ENCODE data around the gene ZRANB2. TPM values are rescaled to one million over a fixed set of nuclear protein-coding genes. Genes with fewer than 3 reads are reported as not detected.

Gene ZRANB2
- total RNA-seq, 1 experiment from 2014 or later = 112 TPM

DNA sequence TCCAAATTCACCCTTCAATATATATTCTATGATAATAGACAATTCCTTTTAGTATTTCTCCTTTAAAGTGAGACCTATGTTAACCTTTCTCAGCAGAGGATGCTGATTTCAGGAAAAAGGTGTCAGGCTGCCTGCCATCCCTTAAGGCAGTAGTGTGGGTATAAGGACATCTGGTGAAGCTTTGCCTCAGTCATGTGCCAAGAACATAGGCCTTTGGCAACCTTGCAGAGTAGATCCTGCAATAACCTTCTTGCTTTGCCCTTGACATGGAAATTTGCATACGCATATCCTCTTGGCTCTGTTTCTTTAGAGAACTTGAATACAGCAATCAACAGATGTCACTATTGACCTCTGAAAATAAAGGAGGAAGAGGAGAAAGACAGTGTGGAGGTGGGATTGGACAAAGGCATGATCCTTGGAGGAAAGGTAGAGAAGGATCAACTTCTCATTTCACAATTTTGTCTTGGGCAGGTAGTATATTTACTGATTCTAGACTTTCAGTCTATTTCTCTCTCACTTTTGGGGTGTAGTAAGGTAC is 21.1 kb upstream of the ZRANB2 start:
- BruUV-seq (replicated peaks) = no TSS peak
- no peak overlapping the region for H3K4me3 ChIP-seq (ENCODE audit: low read depth, low read length, poor library complexity, severe bottlenecking)
- no peaks in the 10 kb centered on the region for H3K27me3 ChIP-seq (replicated peaks; ENCODE audit: insufficient read depth, low read depth, low read length, poor library complexity)
- no peak for DNase-seq (ENCODE audit: low spot score)
- POLR2A ChIA-PET (ENCODE audit: low non-redundant PET) = no interaction called here
- no peaks in the 10 kb centered on the region for H3K36me3 ChIP-seq (ENCODE audit: insufficient read depth, low read length, poor library complexity, severe bottlenecking)
- intact Hi-C loops (cut with micrococcal nuclease; ENCODE audit: unreplicated experiment) = no loop called here
- TF ChIP-seq EZH2 (IDR thresholded peaks at IDR 0.05; ENCODE audit: borderline replicate concordance, low read depth, low read length, poor library complexity, severe bottlenecking) = no peak
- TF ChIP-seq, protein P1, sequence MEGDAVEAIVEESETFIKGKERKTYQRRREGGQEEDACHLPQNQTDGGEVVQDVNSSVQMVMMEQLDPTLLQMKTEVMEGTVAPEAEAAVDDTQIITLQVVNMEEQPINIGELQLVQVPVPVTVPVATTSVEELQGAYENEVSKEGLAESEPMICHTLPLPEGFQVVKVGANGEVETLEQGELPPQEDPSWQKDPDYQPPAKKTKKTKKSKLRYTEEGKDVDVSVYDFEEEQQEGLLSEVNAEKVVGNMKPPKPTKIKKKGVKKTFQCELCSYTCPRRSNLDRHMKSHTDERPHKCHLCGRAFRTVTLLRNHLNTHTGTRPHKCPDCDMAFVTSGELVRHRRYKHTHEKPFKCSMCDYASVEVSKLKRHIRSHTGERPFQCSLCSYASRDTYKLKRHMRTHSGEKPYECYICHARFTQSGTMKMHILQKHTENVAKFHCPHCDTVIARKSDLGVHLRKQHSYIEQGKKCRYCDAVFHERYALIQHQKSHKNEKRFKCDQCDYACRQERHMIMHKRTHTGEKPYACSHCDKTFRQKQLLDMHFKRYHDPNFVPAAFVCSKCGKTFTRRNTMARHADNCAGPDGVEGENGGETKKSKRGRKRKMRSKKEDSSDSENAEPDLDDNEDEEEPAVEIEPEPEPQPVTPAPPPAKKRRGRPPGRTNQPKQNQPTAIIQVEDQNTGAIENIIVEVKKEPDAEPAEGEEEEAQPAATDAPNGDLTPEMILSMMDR (conservative IDR thresholded peaks at IDR 0.05; ENCODE audit: low read depth, low read length) = no peak
- H3K9me3 ChIP-seq (ENCODE audit: low read depth, low read length, poor library complexity, severe bottlenecking) = no peaks in the 10 kb centered on the region
- H3K4me1 ChIP-seq (ENCODE audit: insufficient read depth, low read length, poor library complexity, severe bottlenecking) = no peaks in the 10 kb centered on the region
- CTCF ChIA-PET = no interaction called here
- H3K27ac ChIP-seq (ENCODE audit: low read depth, low read length, poor library complexity, severe bottlenecking) = no peak overlapping the region

DNA sequence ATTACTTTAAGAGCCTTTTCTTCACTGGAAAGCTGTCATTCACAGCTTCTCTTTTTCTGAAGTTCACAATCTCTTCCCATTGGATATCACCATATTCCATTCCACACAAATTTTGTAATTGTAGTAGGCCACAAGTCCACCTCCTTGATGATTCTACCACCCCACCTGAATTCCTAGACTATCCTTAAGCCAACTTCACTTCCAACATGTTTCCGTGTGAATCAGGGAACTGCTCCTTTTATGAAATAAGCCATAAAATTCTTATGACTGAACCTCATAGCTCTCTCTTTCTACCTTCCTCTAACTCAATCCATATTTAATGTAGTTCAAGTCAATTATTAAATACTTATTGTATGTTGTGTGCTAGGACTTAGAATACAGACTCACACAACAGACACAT is 16.6 kb upstream of the ZRANB2 start:
- no peaks in the 10 kb centered on the region for H3K36me3 ChIP-seq (ENCODE audit: insufficient read depth, low read length, poor library complexity, severe bottlenecking)
- no peak for TF ChIP-seq EZH2 (IDR thresholded peaks at IDR 0.05; ENCODE audit: borderline replicate concordance, low read depth, low read length, poor library complexity, severe bottlenecking)
- TF ChIP-seq, protein P1 (conservative IDR thresholded peaks at IDR 0.05; ENCODE audit: low read depth, low read length) = no peak
- intact Hi-C loops (cut with micrococcal nuclease; ENCODE audit: unreplicated experiment) = loop anchor here (5.0 kb wide), 2 partner anchors 425 to 940 kb away; no protein-coding TSS in a partner anchor
- H3K27me3 ChIP-seq (replicated peaks; ENCODE audit: insufficient read depth, low read depth, low read length, poor library complexity) = no peaks in the 10 kb centered on the region
- no peak overlapping the region for H3K4me3 ChIP-seq (ENCODE audit: low read depth, low read length, poor library complexity, severe bottlenecking)
- H3K9me3 ChIP-seq (ENCODE audit: low read depth, low read length, poor library complexity, severe bottlenecking) = no peaks in the 10 kb centered on the region
- no peak for DNase-seq (ENCODE audit: low spot score)
- H3K4me1 ChIP-seq (ENCODE audit: insufficient read depth, low read length, poor library complexity, severe bottlenecking) = no peaks in the 10 kb centered on the region
- ChIA-PET CTCF (no interaction called here), POLR2A (ENCODE audit: low non-redundant PET) (no interaction called here)
- H3K27ac ChIP-seq (ENCODE audit: low read depth, low read length, poor library complexity, severe bottlenecking) = no peak overlapping the region
- BruUV-seq (replicated peaks) = no TSS peak

DNA sequence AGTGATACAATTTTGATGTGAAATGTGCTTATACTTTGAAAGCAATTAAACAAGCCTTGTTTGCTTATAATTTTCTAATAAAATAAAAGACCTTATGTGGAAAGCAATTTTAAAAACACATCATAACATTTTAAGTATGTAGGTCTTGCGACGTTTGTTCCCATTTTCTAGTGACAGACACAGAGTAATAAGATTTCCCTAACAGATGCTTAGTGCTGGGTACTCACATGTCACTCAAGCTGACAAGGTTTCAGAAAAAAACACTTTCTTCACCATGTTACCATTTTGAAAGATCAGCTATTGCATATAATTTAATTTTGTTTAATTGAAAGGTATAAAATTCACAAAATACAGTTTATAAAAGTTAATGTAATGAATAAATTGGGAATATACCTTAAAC is 14.1 kb upstream of the ZRANB2 start:
- H3K36me3 ChIP-seq (ENCODE audit: insufficient read depth, low read length, poor library complexity, severe bottlenecking) = no peaks in the 10 kb centered on the region
- BruUV-seq (replicated peaks) = no TSS peak
- no peak for DNase-seq (ENCODE audit: low spot score)
- intact Hi-C loops (cut with micrococcal nuclease; ENCODE audit: unreplicated experiment) = loop anchor here (5.0 kb wide), 2 partner anchors 427 to 942 kb away; no protein-coding TSS in a partner anchor
- CTCF ChIA-PET = no interaction called here
- no peak overlapping the region for H3K27ac ChIP-seq (ENCODE audit: low read depth, low read length, poor library complexity, severe bottlenecking)
- no peak overlapping the region for H3K4me3 ChIP-seq (ENCODE audit: low read depth, low read length, poor library complexity, severe bottlenecking)
- no peaks in the 10 kb centered on the region for H3K27me3 ChIP-seq (replicated peaks; ENCODE audit: insufficient read depth, low read depth, low read length, poor library complexity)
- TF ChIP-seq, protein P1 (conservative IDR thresholded peaks at IDR 0.05; ENCODE audit: low read depth, low read length) = no peak
- TF ChIP-seq EZH2 (IDR thresholded peaks at IDR 0.05; ENCODE audit: borderline replicate concordance, low read depth, low read length, poor library complexity, severe bottlenecking) = no peak
- no peaks in the 10 kb centered on the region for H3K9me3 ChIP-seq (ENCODE audit: low read depth, low read length, poor library complexity, severe bottlenecking)
- H3K4me1 ChIP-seq (ENCODE audit: insufficient read depth, low read length, poor library complexity, severe bottlenecking) = no peaks in the 10 kb centered on the region
- POLR2A ChIA-PET (ENCODE audit: low non-redundant PET) = no interaction called here
